WERI-Rb-1 (cell line): ENCODE measurements around the gene SLC25A41.
A peak's percentile ranks its signal among the peaks of the same experiment; 100 is the strongest.

Experiments
- DNase-seq: peaks from one replicate; pipeline ENCODE4 v3.0.0-alpha.2; 2020
- H3K27ac ChIP-seq: fragments of 250-450 bp; sonication (Bioruptor Pico); 2 replicates; pipeline ENCODE4 v1.5.1; 2020; ENCODE audit warnings: mild to moderate bottlenecking, moderate library complexity
- H3K27me3 ChIP-seq: fragments of 250-450 bp; sonication (Bioruptor Pico); 2 replicates; pipeline ENCODE4 v1.5.1; 2021; ENCODE audit warnings: mild to moderate bottlenecking, low read depth, moderate library complexity; ENCODE audit not compliant: insufficient read depth, severe bottlenecking
- H3K36me3 ChIP-seq: fragments of 250-450 bp; sonication (Bioruptor Pico); 2 replicates; pipeline ENCODE4 v1.5.1; 2020; ENCODE audit warnings: mild to moderate bottlenecking, moderate library complexity
- H3K4me3 ChIP-seq: 2 replicates; pipeline ENCODE4 v1.5.1; 2011; ENCODE audit warnings: low read depth, mild to moderate bottlenecking, control low read depth, low read length
- H3K9me3 ChIP-seq: fragments of 250-450 bp; sonication (Bioruptor Pico); 2 replicates; pipeline ENCODE4 v1.5.1; 2021; ENCODE audit warnings: mild to moderate bottlenecking, moderate library complexity; ENCODE audit not compliant: severe bottlenecking
- TF ChIP-seq, protein P1 (sequence below): IDR thresholded peaks from 2 replicates; pipeline ENCODE4 v1.5.1; 2011; ENCODE audit warnings: low read depth, mild to moderate bottlenecking, control low read depth, inconsistent platforms, low read length

SLC25A41 gene

DNA sequence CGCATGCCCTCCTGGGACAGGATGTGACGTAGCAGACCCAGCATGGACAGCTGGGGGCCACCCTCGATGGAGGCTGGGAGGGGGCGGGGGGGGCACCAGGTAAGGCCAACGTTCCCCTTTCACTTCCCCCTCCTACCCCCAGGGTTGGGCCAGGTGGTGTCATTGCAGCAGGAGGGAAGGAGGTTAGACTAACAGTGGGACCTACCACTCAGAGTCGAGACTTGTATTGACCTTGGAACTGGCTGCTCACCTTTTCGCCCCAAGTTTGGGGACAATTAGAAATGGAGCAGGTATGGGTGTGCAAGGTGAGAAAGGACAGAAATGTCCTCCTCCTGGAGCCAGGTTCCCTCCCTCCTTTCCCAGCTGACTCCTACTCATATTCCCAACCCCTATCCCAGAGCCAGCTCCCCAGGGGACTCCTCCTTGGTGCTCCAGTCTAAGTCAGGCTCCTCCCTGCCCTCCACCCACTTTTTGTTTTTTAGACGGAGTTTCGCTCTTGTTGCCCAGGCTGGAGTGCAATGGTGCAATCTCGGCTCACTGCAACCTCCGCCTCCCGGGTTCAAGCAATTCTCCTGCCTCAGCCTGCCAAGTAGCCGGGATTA, 8.6 kb upstream of the SLC25A41 start:
- Histone ChIP-seq H3K9me3 (no peaks in the 10 kb centered on the region), H3K4me3 (no peak overlapping the region), H3K27ac (no peak overlapping the region), H3K27me3 (no peaks in the 10 kb centered on the region), H3K36me3 (peaks cover 5% of the 10 kb centered on the region; the same call in 1 of the 2 replicates)
- no peak for DNase-seq
- TF ChIP-seq, protein P1, sequence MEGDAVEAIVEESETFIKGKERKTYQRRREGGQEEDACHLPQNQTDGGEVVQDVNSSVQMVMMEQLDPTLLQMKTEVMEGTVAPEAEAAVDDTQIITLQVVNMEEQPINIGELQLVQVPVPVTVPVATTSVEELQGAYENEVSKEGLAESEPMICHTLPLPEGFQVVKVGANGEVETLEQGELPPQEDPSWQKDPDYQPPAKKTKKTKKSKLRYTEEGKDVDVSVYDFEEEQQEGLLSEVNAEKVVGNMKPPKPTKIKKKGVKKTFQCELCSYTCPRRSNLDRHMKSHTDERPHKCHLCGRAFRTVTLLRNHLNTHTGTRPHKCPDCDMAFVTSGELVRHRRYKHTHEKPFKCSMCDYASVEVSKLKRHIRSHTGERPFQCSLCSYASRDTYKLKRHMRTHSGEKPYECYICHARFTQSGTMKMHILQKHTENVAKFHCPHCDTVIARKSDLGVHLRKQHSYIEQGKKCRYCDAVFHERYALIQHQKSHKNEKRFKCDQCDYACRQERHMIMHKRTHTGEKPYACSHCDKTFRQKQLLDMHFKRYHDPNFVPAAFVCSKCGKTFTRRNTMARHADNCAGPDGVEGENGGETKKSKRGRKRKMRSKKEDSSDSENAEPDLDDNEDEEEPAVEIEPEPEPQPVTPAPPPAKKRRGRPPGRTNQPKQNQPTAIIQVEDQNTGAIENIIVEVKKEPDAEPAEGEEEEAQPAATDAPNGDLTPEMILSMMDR: no peak

DNA sequence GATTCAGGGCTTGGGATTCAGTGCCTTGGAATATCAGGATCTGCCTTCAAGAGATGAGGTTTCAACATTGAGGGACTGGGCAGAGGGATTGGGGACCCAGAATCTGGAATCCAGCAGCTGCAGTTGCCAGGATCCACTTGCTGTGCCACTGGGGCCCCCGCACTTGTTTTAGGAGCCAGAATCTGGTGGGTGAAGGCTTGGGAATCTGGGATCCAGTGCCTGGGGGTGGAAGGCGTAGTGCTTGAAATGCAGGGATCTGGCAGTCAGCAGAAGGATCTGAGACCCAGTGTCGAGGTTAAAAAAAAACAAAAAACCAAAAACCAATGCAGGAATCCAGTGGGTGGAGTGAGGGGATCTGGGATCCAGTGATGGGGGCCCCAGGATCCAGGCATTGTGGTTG, 7.3 kb upstream of the SLC25A41 start:
- Histone ChIP-seq H3K27me3 (no peaks in the 10 kb centered on the region), H3K4me3 (no peak overlapping the region), H3K36me3 (no peaks in the 10 kb centered on the region; the same call in 1 of the 2 replicates), H3K27ac (no peak overlapping the region), H3K9me3 (no peaks in the 10 kb centered on the region)
- no peak for DNase-seq
- TF ChIP-seq, protein P1: no peak

DNA sequence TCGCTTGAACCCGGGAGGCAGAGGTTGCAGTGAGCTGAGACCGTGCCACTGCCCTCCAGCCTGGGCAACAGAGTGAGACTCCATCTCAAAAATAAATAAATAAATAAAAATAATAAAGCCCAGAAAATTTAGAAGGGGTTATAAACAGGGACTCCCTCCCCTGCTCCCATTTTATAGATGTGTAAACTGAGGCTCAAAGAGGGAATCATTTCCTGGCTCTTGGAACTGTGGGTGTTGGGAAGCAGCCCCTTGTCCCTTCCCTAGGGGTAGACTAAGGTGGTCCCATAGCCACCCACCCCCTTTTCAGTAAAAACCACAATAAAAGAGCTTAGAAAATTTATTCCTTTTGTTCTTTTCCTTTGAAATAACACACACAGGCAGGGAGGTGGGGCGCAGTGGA, 6.2 kb upstream of the SLC25A41 start:
- Histone ChIP-seq H3K9me3 (no peaks in the 10 kb centered on the region), H3K27ac (no peak overlapping the region), H3K4me3 (no peak overlapping the region), H3K27me3 (no peaks in the 10 kb centered on the region), H3K36me3 (no peaks in the 10 kb centered on the region)
- TF ChIP-seq, protein P1: no peak
- DNase-seq: no peak

DNA sequence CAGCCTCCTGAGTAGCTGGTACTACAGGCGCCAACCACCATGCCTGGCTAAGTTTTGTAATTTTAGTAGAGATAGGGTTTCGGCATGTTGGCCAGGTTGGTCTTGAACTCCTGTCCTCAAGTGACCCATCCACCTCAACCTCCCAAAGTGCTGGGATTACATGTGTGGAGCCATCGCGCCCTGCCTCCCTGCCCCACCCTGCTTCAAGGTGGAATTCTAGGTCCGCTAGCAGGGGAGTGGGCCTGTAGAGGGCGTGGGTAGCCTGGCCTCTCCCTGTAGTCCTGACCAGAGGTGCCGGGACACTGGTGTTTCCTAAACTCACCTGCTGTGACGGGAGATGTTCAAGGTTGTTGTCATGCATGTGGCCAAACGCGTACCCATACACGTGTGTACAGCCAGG, 398 bp downstream of the SLC25A41 start:
- TF ChIP-seq, protein P1: 0 out of 2 replicates have a peak, but pooled peaks have one; percentile 4
- H3K36me3 ChIP-seq: no peaks in the 10 kb centered on the region
- no peak overlapping the region for H3K27ac ChIP-seq
- H3K4me3 ChIP-seq: no peak overlapping the region
- no peaks in the 10 kb centered on the region for H3K9me3 ChIP-seq
- no peaks in the 10 kb centered on the region for H3K27me3 ChIP-seq
- DNase-seq: no peak

DNA sequence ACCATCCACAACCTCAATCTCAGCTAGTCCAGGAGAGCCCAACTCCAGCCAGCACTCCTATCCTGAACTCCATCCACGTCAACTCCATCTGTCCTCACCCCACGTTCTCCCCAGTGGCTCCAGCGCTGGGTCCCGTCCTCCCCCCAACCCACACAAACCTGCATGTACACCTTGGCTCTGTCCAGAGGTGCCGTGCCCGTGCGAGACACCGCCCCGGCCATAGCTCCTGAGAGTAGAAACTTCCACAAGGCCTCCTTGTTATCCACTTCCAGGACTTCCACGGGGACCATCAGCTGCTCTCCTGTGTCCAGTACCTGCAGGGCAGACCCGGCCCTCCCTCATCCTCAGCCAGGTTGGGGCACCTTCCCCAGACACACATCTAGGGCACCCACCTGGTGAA, 1.7 kb downstream of the SLC25A41 start:
- TF ChIP-seq, protein P1: no peak
- no peaks in the 10 kb centered on the region for H3K27me3 ChIP-seq
- no peaks in the 10 kb centered on the region for H3K36me3 ChIP-seq
- no peaks in the 10 kb centered on the region for H3K9me3 ChIP-seq
- H3K27ac ChIP-seq: no peak overlapping the region
- DNase-seq: no peak
- no peak overlapping the region for H3K4me3 ChIP-seq
